Measurements from ENCODE around the gene TEX13A. TPM values are rescaled to one million over a fixed set of nuclear protein-coding genes. Genes with fewer than 3 reads are reported as not detected.

TEX13A gene
- total RNA-seq, 1 experiment from 2014 or later = not detected

DNA sequence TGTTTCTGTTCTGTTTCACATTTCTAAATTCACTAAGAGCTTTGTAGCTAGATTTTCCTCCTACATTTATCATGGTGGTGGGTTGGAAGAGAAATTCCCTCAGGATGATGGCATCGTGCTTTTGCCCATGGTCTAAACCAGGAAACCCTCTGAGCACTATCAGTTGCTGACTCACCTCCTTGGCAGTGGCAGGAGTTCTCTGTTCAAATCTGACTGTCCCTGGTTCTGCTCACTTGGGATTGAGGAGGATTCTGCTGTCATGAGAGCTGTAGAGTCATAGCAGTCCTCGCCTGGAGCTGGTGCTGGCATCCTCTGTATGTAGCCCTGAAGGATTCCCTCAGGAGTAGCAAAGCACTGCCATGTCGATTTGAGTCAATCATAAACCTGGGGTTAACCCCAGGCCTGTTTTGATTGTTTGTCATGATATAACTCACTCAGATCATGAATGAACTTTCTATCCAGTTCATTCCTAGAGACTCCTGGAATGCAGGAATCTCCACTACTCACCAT is 9.4 kb downstream of the TEX13A start:
- no TSS peak for BruUV-seq (replicated peaks)
- Histone ChIP-seq H3K4me1 (ENCODE audit: control insufficient read depth, insufficient read depth, low read length) (no peaks in the 10 kb centered on the region), H3K9me3 (ENCODE audit: control insufficient read depth, insufficient read depth, low read depth, low read length) (no peaks in the 10 kb centered on the region), H3K27ac (ENCODE audit: low read length) (no peak overlapping the region), H3K36me3 (ENCODE audit: control insufficient read depth, insufficient read depth, low read length) (no peaks in the 10 kb centered on the region), H3K27me3 (ENCODE audit: control insufficient read depth, insufficient read depth, low read length) (no peaks in the 10 kb centered on the region), H3K4me3 (ENCODE audit: low read depth in 2 of 2, low read length in 2 of 2) (no peak overlapping the region)
- CTCF ChIA-PET = no interaction called here
- ATAC-seq (no peak), DNase-seq (ENCODE audit: low read depth, low spot score) (no peak)
- in situ Hi-C loops (cut with HindIII; ENCODE audit: low pct_unique_long_range_greater_than_20kb, low sequenced_read_pairs) = no loop called here
- POLR2A ChIA-PET = no interaction called here
- TF ChIP-seq, protein P1, sequence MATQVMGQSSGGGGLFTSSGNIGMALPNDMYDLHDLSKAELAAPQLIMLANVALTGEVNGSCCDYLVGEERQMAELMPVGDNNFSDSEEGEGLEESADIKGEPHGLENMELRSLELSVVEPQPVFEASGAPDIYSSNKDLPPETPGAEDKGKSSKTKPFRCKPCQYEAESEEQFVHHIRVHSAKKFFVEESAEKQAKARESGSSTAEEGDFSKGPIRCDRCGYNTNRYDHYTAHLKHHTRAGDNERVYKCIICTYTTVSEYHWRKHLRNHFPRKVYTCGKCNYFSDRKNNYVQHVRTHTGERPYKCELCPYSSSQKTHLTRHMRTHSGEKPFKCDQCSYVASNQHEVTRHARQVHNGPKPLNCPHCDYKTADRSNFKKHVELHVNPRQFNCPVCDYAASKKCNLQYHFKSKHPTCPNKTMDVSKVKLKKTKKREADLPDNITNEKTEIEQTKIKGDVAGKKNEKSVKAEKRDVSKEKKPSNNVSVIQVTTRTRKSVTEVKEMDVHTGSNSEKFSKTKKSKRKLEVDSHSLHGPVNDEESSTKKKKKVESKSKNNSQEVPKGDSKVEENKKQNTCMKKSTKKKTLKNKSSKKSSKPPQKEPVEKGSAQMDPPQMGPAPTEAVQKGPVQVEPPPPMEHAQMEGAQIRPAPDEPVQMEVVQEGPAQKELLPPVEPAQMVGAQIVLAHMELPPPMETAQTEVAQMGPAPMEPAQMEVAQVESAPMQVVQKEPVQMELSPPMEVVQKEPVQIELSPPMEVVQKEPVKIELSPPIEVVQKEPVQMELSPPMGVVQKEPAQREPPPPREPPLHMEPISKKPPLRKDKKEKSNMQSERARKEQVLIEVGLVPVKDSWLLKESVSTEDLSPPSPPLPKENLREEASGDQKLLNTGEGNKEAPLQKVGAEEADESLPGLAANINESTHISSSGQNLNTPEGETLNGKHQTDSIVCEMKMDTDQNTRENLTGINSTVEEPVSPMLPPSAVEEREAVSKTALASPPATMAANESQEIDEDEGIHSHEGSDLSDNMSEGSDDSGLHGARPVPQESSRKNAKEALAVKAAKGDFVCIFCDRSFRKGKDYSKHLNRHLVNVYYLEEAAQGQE (IDR thresholded peaks at IDR 0.05; ENCODE audit: insufficient read depth in 1 of 2, low read depth in 2 of 2, low read length in 1 of 2) = no peak
- TF ChIP-seq SIN3A (IDR thresholded peaks at IDR 0.05; ENCODE audit: borderline replicate concordance, insufficient read depth, low read depth, low read length) (no peak), TCF7L2 (IDR thresholded peaks at IDR 0.05; ENCODE audit: low read depth, low read length) (no peak), POLR2AphosphoS5 (IDR thresholded peaks at IDR 0.05; ENCODE audit: low read depth, low read length) (no peak)
- TF ChIP-seq, protein P2, sequence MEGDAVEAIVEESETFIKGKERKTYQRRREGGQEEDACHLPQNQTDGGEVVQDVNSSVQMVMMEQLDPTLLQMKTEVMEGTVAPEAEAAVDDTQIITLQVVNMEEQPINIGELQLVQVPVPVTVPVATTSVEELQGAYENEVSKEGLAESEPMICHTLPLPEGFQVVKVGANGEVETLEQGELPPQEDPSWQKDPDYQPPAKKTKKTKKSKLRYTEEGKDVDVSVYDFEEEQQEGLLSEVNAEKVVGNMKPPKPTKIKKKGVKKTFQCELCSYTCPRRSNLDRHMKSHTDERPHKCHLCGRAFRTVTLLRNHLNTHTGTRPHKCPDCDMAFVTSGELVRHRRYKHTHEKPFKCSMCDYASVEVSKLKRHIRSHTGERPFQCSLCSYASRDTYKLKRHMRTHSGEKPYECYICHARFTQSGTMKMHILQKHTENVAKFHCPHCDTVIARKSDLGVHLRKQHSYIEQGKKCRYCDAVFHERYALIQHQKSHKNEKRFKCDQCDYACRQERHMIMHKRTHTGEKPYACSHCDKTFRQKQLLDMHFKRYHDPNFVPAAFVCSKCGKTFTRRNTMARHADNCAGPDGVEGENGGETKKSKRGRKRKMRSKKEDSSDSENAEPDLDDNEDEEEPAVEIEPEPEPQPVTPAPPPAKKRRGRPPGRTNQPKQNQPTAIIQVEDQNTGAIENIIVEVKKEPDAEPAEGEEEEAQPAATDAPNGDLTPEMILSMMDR (IDR thresholded peaks at IDR 0.05) = no peak
- intact Hi-C loops (cut with micrococcal nuclease; ENCODE audit: unreplicated experiment) = no loop called here

DNA sequence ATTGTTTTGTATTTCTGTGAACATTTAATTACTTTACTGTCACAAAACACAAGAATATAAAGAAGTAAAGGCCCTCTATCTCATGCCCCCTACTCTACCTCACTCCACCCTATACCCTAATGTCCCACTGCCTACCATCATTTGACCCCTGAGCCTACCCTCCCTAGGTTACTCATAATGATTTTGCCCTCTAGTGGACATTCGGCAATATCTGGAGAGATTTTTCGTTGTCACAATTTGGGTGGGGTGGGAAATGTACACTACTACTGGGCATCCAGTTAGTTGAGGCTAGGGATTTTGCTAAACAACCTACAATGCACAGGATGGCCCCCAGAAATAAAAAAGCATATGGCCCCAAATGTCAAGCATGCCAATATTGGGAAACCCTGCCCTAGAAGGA is 10.2 kb downstream of the TEX13A start:
- no peak for ATAC-seq
- no peak overlapping the region for H3K27ac ChIP-seq (ENCODE audit: low read length)
- POLR2A ChIA-PET = no interaction called here
- no peak for TF ChIP-seq SIN3A (IDR thresholded peaks at IDR 0.05; ENCODE audit: borderline replicate concordance, insufficient read depth, low read depth, low read length)
- TF ChIP-seq, protein P1 (IDR thresholded peaks at IDR 0.05; ENCODE audit: insufficient read depth in 1 of 2, low read depth in 2 of 2, low read length in 1 of 2) = no peak
- TF ChIP-seq, protein P2 (IDR thresholded peaks at IDR 0.05) = peak; percentile 40
- no peak overlapping the region for H3K4me3 ChIP-seq (ENCODE audit: low read depth in 2 of 2, low read length in 2 of 2)
- intact Hi-C loops (cut with micrococcal nuclease; ENCODE audit: unreplicated experiment) (no loop called here), in situ Hi-C loops (cut with HindIII; ENCODE audit: low pct_unique_long_range_greater_than_20kb, low sequenced_read_pairs) (no loop called here)
- no peak for DNase-seq (ENCODE audit: low read depth, low spot score)
- H3K4me1 ChIP-seq (ENCODE audit: control insufficient read depth, insufficient read depth, low read length) = no peaks in the 10 kb centered on the region
- H3K27me3 ChIP-seq (ENCODE audit: control insufficient read depth, insufficient read depth, low read length) = no peaks in the 10 kb centered on the region
- CTCF ChIA-PET = no interaction called here
- BruUV-seq (replicated peaks) = no TSS peak
- no peaks in the 10 kb centered on the region for H3K9me3 ChIP-seq (ENCODE audit: control insufficient read depth, insufficient read depth, low read depth, low read length)
- H3K36me3 ChIP-seq (ENCODE audit: control insufficient read depth, insufficient read depth, low read length) = no peaks in the 10 kb centered on the region

Data from Panc1 (cell line).